ENCODE data around the gene C16orf92.
A peak's percentile ranks its signal among the peaks of the same experiment; 100 is the strongest.
"Not testable (repeated sequence)": the region's sequence is repeated elsewhere in the genome, so short reads cannot be mapped to it uniquely, and the experiment has no call there.

C16orf92 gene

GRCh38 chr16:30040690-30041089, 17.7 kb downstream of the C16orf92 start:
- DNase-seq; intact Hi-C loops (cut with DNase I): not testable (repeated sequence)

- intact Hi-C loops (cut with DNase I): no loop called here
- peak in 1 of 42 donors; percentile 53 for DNase-seq
These were observed 18.8 kb downstream of the C16orf92 start for GRCh38 chr16:30041841-30042240.

GRCh38 chr16:30046178-30046577, 23.2 kb downstream of the C16orf92 start:
- no peak for DNase-seq
- intact Hi-C loops (cut with DNase I): no loop called here

GRCh38 chr16:30046588-30046987, 23.6 kb downstream of the C16orf92 start:
- no peak for DNase-seq
- intact Hi-C loops (cut with DNase I): no loop called here

GRCh38 chr16:30049871-30050270, 26.9 kb downstream of the C16orf92 start:
- peak in 35 of 42 donors; percentile 27 to 86 (median 65) for DNase-seq
- intact Hi-C loops (cut with DNase I): loop anchor here (10.0 kb wide), 1 partner anchor 55 kb away; the partner anchor contains the start of genes HIRIP3 and INO80E

GRCh38 chr16:30051518-30051917, 28.5 kb downstream of the C16orf92 start:
- intact Hi-C loops (cut with DNase I): loop anchor here (10.0 kb wide), 1 partner anchor 57 kb away; the partner anchor contains the start of genes HIRIP3 and INO80E
- no peak for DNase-seq

- intact Hi-C loops (cut with DNase I): loop anchor here (10.0 kb wide), 1 partner anchor 58 kb away; the partner anchor contains the start of genes HIRIP3 and INO80E
- DNase-seq: peak; percentile 79 to 98 (median 93)
These were observed 29.8 kb downstream of the C16orf92 start for GRCh38 chr16:30052671-30053372.

- DNase-seq: peak in 3 of 42 donors; percentile 18 to 21 (median 20)
- intact Hi-C loops (cut with DNase I): loop anchor here (10.0 kb wide), 1 partner anchor 59 kb away; the partner anchor contains the start of genes HIRIP3 and INO80E
These were observed 30.5 kb downstream of the C16orf92 start for GRCh38 chr16:30053376-30054015.

- DNase-seq: no peak
- intact Hi-C loops (cut with DNase I): loop anchor here (10.0 kb wide), 1 partner anchor 60 kb away; the partner anchor contains the start of genes HIRIP3 and INO80E
These were observed 31.5 kb downstream of the C16orf92 start for GRCh38 chr16:30054451-30054850.

GRCh38 chr16:30054959-30055553, 32.1 kb downstream of the C16orf92 start:
- peak in 9 of 42 donors; percentile 25 to 53 (median 37) for DNase-seq
- intact Hi-C loops (cut with DNase I): loop anchor here (10.0 kb wide), 1 partner anchor 60 kb away; the partner anchor contains the start of genes HIRIP3 and INO80E

GRCh38 chr16:30060346-30060745, 37.3 kb downstream of the C16orf92 start:
- DNase-seq: no peak
- intact Hi-C loops (cut with DNase I): no loop called here

GRCh38 chr16:30060836-30061554, 38.0 kb downstream of the C16orf92 start:
- intact Hi-C loops (cut with DNase I): no loop called here
- no peak for DNase-seq

- intact Hi-C loops (cut with DNase I): no loop called here
These were observed 40.4 kb downstream of the C16orf92 start for GRCh38 chr16:30063278-30063892.

GRCh38 chr16:30063893-30064728, 41.1 kb downstream of the C16orf92 start:
- intact Hi-C loops (cut with DNase I): no loop called here
- DNase-seq: peak; percentile 67 to 93 (median 83)

More at GRCh38 chr16:30063278-30063892, 40.4 kb downstream of the C16orf92 start:
- peak in 4 of 42 donors; percentile 12 to 41 (median 29) for DNase-seq

GRCh38 chr16:30064729-30065101, 41.7 kb downstream of the C16orf92 start:
- intact Hi-C loops (cut with DNase I): loop anchor here (5.0 kb wide), 1 partner anchor 58 kb away; the partner anchor contains the start of gene MAPK3
- DNase-seq: peak in 2 of 42 donors; percentile 9 to 15

- intact Hi-C loops (cut with DNase I): loop anchor here (5.0 kb wide), 1 partner anchor 57 kb away; the partner anchor contains the start of gene MAPK3
- DNase-seq: peak; percentile 94 to 99 (median 98)
These were observed 42.3 kb downstream of the C16orf92 start, which contains the start of gene ALDOA for GRCh38 chr16:30065102-30065942. Gene ALDOA, plus strand, starts transcription at chr16:30065760. Its CDS starts 1,138 bp downstream, at chr16:30066898.
